ENCODE data around the gene FDX1.

The FDX1 gene

DNA sequence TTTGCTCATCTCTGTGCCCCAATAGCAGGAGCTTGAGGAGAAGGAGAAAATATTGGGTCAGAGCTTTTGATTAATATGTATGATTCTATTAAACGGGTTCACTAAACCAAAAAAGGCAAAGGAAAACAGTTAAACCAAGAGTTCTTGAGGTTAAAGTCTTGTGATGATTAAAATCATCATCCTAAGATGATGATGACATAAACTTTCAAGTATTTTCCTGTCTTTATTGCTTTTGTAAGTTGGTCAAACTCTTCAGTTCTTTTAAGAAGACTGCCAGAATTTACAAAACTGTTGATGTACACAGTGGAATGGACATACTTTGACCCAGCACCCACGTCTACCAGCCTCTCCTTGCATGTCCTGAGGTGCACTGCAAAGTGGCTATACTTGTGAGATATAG is 41.0 kb downstream of the FDX1 start:
- DNase-seq: no peak

DNA sequence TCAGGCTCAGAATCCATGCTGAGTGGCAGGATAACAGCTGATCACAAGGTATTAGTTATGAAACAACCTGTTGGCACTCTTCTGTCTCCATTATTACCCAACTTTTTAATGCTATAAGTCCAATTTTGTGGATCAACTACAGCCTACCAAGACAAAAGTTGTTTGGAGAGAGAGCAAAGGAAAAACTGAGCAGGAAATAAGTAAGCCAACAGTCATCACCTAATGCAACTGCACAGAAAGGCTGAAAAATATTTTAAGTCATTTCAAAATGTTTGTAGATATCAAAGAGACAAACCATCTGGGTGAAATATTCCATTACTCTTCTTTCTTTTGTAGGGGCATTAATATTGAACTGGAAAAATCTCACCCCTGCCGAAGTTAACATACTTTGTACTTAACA is 41.6 kb downstream of the FDX1 start:
- no peak for DNase-seq

DNA sequence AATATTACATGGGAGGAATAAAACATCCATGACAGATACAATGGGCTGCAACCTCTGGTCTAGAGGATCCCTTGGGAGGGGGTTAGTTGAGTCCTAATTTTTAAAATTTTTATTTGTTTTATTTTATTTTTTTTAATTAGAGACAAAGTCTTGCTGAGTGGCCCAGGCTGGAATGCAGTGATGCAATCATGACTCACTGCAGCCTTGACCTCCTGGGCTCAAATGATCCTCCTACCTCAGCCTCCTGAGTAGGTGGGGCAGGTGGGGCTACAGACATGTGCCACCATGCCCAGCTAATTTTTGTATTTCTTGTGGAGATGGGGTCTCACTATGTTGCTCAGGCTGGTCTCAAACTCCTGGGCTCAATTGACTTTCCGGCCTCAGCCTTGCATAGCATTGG is 43.1 kb downstream of the FDX1 start:
- DNase-seq: no peak

DNA sequence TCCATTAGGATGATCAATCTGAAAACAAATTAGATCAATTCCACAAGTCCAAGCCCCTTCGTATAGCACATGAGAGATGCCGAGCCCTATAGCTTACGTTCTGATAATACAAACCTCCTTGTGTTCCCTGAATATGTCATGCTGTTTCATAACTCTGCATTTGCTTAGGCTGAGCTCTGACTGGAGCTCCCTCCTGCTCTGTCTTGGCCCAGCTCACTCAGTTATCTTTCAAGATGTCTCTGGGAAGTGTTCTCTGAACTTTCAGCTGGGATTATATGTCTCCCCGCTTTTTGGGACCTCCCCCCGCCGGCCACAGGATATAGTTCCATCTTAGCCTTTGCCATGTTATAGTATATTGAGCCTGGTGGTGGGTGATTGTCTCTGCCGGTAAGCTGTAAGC is 44.0 kb downstream of the FDX1 start:
- no peak for DNase-seq

DNA sequence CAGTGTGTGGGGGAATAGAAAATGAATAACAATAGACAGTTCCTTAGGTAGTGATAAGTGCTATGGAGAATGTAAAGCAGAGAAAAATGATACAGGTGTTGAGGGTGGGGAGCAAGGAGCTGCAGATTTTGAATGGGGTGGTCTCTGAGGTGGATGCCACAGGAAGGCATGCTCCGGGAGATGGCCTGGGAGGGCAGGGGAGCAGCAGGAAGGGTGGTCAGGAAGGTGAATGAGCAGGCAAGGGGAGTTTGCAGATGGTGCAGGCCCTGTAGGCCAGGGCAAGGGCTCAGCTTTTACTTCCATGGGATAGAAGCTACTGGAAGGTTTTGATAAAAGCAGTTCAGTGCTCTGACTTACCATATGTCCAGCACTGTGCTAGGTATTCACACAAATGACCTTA is 44.8 kb downstream of the FDX1 start:
- no peak for DNase-seq

DNA sequence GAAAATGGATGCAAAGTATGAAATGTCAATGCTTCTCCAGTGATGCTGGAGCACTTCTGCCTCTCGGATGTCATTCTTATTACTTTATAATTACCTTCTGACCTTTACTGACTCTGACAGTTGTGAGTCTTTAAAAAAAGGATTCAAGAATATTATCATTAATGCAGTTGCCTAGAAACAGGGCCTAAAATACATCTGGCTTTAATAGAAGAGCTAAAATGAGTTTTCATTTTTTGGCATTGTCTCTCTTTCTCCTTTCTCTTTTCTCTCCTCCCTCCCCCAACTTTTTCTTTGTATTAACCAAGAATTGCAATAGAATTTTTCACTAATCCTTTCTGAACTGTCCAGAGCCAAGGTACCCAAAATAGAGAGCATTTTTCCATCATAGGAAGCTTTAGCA is 45.9 kb downstream of the FDX1 start:
- DNase-seq: no peak

DNA sequence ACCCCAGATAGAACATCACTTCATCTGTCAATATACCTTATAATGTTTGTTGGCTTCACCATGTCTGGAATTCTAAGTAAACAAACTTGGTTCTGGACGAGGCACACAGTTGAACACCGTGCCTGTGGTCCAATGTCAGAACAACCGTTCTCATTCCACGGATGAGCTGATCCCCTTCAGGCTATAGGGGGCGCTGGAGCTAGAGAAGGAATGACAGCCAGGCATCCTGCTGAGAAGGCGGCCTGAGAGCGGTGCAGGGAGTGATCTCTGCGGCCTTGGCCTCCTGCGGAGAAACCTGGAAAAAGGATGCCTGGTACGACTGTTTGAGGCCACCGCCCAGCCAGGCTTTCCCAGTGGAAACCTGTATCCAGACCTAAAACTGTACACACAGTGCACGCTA is 48.7 kb downstream of the FDX1 start:
- DNase-seq: no peak

DNA sequence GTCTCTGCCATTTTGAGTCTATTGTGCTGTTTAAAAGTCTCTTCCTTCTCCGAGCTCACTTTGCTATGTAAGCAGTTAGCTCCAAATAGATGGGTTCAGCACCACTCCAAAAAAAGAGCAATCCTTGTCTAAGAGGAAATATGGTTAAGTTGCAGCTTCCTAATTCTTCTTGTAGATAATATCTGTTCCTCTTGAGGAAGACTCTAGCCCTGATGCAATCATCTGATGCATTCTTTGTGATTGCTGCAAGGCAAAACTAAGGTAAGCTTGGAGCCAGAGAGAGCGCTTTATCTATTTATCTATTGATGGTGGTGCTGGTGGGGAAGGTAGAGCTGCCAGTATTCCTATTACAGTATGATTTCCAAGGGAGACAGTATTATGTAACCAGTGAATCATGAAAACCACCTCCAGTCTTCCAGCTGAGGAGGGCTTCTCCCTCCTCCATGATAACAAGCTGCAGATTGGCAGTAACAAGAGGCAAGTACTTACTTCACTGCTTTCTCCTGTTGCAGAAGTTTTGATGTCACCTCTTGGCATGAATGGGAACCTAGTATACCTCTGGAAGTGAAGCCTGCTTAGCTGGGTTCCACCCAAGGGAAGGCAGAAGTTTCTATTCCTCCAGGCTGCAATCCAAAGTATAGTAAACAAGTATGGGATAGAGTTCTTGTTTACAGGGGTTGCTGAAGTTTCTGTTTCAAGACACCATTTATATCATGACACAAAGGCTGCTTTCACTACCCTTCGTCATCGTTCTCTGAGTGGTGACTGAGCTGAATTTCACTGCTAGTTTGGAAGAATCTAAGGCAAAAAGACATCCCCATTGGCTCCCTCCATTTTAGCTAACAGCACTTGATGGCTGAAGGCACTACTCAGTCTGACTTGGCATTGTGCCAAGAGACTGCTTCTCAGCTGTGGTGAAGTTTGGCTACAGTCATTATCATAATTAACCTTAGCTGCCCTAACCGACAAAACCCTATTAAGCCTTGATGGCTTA is 49.7 kb downstream of the FDX1 start:
- DNase-seq: no peak

DNA sequence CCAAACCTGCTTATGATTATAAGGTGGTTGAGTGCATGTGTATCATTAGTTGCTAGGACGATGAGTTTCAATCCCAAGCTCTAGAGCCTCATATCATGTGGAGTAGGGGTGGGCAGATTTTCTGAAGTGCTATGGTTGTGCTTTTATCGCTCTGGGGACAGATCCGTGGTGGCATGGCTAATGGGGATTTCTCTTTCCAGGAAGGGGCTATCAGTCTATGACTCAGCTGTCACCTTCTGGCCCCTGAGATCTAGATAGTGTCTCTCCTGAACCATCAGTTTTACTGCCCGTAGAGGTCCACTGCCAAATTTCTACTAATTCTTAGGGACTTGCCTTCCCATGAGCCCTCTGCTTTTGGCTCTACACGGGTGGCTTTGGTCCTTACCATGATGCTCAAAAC is 51.8 kb downstream of the FDX1 start:
- no peak for DNase-seq

DNA sequence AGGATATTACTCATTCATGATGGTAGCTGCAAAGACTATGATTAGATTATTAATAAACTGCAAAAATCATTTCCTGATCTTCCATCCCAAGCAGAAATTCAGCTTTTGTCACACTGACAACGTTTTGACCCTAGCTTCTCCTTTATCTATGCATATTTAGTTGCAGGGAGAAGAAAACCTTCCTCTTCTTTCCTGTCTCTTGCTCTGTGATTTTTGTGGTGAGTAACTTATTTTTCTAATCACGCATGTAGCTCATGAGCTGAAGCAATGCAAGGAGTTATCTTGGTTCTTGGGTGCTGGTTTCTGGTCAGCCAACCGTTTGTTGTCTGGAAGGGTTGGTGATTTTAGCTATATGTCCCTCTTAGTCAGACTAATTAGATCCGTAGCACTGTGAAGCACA is 56.4 kb downstream of the FDX1 start:
- DNase-seq: no peak

DNA sequence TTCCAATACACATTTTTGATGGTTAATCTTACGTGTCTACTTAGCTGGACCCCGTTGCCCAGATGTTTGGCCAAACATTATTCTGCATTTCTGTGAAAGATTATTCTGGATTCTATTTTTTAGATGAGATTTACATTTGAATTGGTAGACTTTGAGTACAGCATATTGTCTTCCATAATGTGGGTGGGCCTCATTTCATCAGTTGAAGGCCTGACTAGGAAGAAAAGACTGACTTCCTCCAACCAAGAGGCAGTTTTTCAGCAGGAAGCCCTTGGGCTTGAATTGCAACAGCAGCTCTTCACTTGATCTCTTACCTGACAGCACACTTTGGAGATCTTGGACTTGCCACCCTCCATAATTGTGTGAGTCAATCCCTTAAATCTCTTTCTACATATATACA is 58.7 kb downstream of the FDX1 start:
- no peak for DNase-seq

DNA sequence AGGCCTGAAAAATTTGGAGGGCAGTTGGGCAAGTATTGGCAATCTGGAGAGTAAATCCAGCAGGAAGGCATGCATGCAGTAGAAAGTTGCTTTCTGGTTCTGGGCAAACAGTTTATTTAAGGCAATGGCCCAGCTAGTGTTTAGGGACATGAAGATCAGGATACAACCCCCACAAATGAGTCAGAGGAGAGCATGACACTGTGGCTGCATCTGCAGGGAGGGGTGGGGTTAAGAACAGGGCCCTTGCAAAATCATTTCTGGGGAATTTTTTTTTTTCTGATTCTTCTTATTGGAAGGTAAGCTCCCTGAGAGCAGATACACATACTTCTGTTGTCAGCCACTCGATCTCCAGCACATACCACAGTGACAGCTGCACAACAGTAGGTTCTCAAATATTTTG is 61.1 kb downstream of the FDX1 start:
- DNase-seq: no peak

DNA sequence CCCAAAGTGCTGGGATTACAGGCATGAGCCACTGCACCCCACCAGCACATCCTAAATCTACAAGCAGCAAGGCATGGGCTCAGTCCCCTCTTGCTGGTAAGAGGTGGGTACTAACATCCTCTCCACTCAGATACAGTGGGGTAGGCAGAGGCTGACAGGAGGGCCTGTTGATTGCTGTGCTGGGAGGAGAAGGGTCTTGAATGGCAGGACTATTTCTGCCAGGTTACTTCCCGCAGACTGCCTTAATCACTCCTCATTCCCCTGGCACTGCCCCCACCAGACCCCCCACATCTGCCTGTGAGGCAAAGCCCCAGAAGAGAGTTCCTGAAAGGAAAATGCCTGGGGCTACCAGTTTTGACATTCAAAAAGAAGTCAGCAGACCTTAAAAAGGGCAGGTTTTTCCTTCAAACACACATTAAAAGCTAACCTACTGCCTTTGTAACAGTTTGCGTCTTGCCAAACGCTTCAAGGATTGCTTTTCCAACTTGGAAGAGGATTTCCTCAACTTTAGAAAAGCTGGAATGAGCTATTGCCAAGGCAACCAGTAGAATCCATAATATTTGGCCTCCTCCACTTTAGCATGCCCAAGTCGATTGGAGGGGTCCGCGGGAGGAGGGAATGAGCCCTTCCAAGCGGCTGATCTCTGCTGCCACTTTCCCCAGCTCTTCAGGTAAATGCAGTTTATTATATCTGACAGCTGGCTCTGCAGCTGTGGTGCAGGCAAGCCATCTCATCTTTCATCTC is 62.0 kb downstream of the FDX1 start:
- peak; percentile 70 for DNase-seq

DNA sequence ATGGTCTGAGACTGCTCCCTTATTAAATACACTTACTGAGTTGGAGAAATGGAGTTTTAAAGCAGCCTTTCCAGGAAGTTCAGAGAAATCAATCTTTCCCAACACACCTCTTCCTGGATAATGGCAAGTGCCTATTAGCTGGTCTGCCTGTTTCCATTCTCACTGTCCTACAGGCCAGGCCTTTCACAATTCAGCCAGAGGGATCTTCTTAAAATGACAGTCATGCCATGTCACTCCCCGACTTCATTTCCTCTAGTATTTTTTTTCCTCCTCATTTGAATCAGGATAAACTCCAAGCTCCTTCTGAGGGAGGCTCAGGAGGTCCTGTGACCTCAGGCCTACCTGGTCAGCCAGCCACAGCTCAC is 62.6 kb downstream of the FDX1 start:
- no peak for DNase-seq

DNA sequence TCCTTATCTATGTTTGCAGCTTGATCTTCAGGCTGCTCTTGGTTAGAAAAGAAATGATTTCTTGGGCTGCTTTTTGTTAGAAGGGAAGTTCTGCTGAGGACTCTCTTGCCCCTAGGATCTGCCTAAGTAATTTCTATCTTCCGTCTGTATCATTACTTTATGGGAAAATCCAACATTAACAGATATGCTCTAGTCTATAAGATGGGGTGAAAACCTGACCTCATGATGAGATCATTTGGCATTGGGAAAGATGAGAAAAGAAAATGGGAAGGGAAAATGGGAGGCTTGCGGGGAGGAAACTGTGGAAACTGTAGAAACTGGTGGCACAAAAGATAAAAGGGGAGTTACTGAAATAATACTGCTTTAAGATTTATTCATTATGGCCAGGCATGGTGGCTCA is 63.6 kb downstream of the FDX1 start:
- no peak for DNase-seq

DNA sequence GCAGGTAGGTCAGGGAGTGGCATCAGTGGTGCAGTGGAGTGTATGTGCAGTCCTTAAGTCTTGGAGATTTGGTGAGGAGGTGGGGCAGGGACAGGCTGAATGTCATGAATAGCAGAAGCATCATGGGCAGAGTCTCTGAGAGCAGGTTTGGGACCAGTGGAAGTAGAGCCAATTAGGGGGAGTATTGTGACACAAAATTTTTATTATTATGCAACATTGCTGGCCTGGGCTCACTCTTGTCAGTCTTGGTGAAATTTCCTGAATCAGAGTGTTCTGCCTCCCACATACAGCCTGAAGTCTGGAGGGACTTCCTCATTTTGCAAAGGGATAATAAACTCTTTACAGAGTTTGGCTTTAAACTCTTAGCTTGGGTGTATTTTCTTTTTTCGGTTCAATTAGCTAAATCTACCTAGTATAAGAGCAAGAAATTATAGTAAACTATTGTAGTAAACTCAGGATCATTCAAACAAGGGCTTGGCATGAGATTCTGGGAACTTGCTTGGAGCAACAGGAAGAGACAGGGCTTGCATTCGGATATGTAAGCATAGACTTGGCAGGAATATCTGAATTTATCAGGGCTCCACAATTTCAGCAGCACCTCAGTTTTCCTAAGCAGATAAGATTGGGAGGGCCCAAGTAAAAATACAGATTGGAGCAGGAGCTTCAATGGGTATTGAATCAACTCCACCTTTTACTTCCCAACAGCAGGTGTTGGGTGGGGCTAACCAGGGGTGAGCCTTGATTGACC is 67.7 kb downstream of the FDX1 start:
- DNase-seq: no peak

DNA sequence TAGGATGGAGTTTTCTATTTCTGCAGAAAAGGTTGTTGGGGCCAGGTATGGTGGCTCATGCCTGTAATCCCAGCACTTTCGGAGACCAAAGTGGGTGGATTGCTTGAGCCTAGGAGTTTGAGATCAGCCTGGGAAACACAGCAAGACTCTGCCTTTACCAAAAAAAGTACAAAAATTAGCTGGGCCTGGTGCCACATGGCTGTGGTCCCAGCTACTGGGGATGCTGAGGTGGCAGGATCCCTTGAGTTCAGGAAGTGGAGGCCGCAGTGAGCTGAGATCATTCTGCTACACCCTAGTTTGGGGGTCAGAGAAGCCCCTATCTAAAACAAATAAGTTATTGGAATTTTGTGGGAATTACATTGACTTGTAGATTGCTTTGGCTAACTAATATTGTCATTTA is 71.7 kb downstream of the FDX1 start:
- DNase-seq: no peak

DNA sequence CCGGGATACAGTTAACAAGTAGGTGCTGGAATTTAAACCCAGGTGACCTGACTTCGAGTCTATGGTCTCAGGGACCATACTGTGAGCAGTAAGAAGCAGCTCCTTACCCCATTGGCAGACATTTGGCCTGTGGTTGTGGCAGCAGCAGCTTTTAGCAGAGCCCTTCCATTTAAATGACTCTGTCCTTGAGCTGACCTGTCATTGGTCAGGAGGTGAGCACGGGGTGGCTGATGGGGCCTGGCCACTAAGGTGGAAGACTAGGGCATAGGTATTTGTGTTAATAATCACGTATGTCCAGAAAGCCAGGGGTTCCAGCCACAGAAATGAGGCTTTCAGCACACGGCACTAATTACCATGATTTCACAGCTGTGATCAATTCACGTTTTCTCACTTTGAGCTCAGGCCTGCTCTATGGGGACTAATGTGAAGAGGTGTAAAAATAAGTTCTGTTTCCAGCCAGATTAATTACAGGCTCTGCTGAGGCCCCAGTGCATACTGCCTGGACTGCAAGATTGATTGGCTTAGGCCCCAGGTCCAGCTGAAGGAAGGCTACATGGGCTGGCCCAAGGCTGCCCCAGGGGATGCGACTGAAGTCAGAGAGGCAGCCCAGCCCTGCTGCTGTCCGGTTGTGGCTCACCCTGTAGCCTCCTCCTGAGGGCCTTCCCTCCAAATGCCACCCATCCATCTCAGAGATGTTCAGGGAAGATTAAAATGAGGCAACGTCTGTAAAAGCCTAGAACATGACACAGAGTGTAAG is 76.0 kb downstream of the FDX1 start:
- DNase-seq: no peak

DNA sequence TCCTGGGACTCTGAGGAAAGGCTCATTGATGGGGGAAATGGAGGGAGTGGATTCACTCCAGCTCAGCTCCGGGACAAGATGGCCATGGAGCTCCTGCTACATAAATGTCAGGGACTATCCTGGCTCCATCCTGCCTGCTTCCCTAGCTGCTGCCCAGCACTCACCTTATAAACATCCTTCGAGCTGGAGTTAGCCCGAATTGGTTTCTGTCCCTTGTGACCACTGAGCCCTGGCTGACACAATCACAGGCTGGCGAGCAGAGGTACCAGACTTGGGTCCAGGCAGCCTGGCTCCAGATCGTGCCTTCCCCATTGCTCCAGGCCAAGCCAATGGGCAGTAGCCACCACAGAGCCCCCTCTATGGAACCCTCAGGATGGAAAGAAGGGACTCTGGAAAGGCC is 77.6 kb downstream of the FDX1 start:
- no peak for DNase-seq

DNA sequence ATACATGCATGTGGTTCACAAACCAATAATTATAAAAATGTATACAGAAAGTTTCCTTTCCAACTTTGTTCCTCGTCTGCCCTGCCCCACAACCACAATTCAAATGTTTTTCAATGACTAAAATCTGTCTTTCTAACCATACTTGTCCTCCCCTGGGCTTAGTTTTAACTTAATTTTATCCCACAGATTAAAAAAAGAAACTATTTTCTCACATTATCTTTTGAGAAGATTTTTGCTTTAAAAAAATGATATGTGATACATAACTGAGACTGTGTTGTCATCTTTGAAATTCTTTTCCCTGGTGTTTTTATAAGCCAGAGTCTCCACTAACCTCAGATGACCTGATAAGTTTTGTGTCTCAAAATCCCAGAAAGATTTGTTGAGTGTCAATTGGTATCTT is 79.0 kb downstream of the FDX1 start:
- DNase-seq: no peak

DNA sequence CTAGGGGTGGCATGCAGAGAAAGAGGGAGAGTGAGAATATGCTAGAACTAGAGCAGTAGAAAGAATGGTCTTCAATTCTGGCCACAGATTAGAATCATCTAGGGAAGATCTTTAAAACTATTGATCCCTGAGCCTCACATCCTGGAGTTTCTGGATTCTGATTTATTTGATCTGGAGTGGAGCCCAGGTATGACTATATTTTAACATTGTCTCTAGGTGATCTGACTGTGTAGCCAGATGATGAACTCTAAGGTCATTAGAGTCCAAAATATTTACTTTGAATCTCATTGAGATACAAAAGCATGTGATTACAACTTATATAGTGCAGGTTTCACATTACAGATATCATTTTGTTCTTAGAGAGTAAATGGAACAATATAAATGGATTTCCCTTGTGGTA is 79.7 kb downstream of the FDX1 start:
- DNase-seq: no peak

DNA sequence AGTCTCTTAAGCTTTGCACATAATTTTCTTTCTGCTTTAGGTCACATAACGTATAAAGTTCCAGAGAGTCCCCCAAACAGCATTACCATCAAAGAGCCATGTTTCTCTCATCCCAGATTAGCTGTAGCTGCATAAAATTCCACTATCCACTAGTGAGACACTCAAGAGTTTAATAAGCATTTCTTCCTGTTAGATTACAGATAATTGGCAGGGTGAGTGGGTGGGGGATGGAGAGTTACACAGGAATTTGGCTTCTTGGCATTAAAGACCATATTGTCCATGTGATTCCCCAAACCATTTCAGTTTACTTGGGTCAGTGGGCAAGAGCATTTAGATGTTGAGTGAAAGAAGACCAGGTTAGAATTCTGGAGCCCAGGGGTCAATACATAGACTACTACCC is 82.3 kb downstream of the FDX1 start:
- no peak for DNase-seq

DNA sequence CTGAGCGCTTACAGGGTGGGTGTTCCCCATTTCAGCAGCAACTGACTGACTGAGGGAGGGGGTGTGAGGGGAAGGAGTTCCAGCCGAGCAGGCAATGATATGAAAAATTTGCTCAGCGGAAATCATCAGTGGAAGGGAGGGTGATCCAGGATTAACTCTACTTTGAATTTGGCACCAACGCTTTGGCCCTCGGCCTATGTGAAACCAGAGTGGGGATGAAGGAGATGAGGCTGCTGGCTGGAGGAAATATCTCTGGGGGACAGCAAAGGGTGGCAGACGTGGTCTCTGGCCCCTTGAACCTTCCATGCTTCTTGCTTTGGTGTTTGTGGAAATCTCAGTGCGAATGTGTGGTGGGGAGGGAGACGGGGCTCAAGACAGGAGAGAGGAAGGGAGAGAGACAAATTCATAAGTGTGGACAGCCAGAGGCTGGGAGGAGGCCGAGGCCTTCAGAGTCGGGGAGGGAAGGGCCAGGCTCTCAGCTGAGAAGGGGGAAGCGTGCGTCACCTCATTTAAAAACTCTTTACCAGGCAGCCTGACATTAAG is 83.6 kb downstream of the FDX1 start:
- no peak for DNase-seq

Measured in retina (tissue), 1 donor.